Measurements from ENCODE around the gene CEP112. TPM values are rescaled to one million over a fixed set of nuclear protein-coding genes. Genes with fewer than 3 reads are reported as not detected.

The CEP112 gene
- total and polyA plus RNA-seq, 2 donors: 4.6 to 8.5 TPM

- 88% methylated on average over 6 of the region's 6 CpGs for WGBS
- no peak overlapping the region for H3K4me3 ChIP-seq (ENCODE audit: low read length in 2 of 2)
- no peaks in the 10 kb centered on the region for H3K27me3 ChIP-seq (ENCODE audit: control insufficient read depth in 2 of 2, insufficient read depth in 1 of 2, low read length in 1 of 2)
- no peaks in the 10 kb centered on the region for H3K4me1 ChIP-seq (ENCODE audit: control insufficient read depth in 2 of 2, insufficient read depth in 2 of 2, low read length in 2 of 2)
- H3K27ac ChIP-seq (ENCODE audit: low read depth in 1 of 2, low read length in 1 of 2): no peak overlapping the region
- no peak for DNase-seq (ENCODE audit: low read depth in 6 of 9, low spot score in 9 of 9)
- H3K9me3 ChIP-seq (ENCODE audit: control insufficient read depth in 2 of 2, insufficient read depth in 1 of 2, low read length in 1 of 2): peaks cover 5 to 19% of the 10 kb centered on the region in 2 donors
- no peaks in the 10 kb centered on the region for H3K36me3 ChIP-seq (ENCODE audit: control insufficient read depth in 2 of 2, insufficient read depth in 2 of 2, low read length in 1 of 2)
These were observed 324.9 kb downstream of the CEP112 start for GRCh38 chr17:65867014-65867413.

- Histone ChIP-seq H3K4me1 (ENCODE audit: control insufficient read depth in 2 of 2, insufficient read depth in 2 of 2, low read length in 2 of 2) (no peaks in the 10 kb centered on the region), H3K36me3 (ENCODE audit: control insufficient read depth in 2 of 2, insufficient read depth in 2 of 2, low read length in 1 of 2) (no peaks in the 10 kb centered on the region), H3K9me3 (ENCODE audit: control insufficient read depth in 2 of 2, insufficient read depth in 1 of 2, low read length in 1 of 2) (peaks cover 5 to 19% of the 10 kb centered on the region in 2 donors), H3K27ac (ENCODE audit: low read depth in 1 of 2, low read length in 1 of 2) (no peak overlapping the region), H3K4me3 (ENCODE audit: low read length in 2 of 2) (no peak overlapping the region), H3K27me3 (ENCODE audit: control insufficient read depth in 2 of 2, insufficient read depth in 1 of 2, low read length in 1 of 2) (no peaks in the 10 kb centered on the region)
- no peak for DNase-seq (ENCODE audit: low read depth in 6 of 9, low spot score in 9 of 9)
- WGBS: 93% methylated on average over 24 of the region's 24 CpGs
These were observed 326.1 kb downstream of the CEP112 start for GRCh38 chr17:65865715-65866425.

GRCh38 chr17:65864394-65864793 is 327.5 kb downstream of the CEP112 start:
- DNase-seq (ENCODE audit: low read depth in 6 of 9, low spot score in 9 of 9): no peak
- WGBS: 98% methylated on average over 8 of the region's 8 CpGs
- Histone ChIP-seq H3K4me3 (ENCODE audit: low read length in 2 of 2) (no peak overlapping the region), H3K4me1 (ENCODE audit: control insufficient read depth in 2 of 2, insufficient read depth in 2 of 2, low read length in 2 of 2) (no peaks in the 10 kb centered on the region), H3K27me3 (ENCODE audit: control insufficient read depth in 2 of 2, insufficient read depth in 1 of 2, low read length in 1 of 2) (no peaks in the 10 kb centered on the region), H3K9me3 (ENCODE audit: control insufficient read depth in 2 of 2, insufficient read depth in 1 of 2, low read length in 1 of 2) (peaks cover 5 to 19% of the 10 kb centered on the region in 2 donors), H3K36me3 (ENCODE audit: control insufficient read depth in 2 of 2, insufficient read depth in 2 of 2, low read length in 1 of 2) (no peaks in the 10 kb centered on the region), H3K27ac (ENCODE audit: low read depth in 1 of 2, low read length in 1 of 2) (no peak overlapping the region)

GRCh38 chr17:65857718-65858117 is 334.2 kb downstream of the CEP112 start:
- Histone ChIP-seq H3K4me1 (ENCODE audit: control insufficient read depth in 2 of 2, insufficient read depth in 2 of 2, low read length in 2 of 2) (no peaks in the 10 kb centered on the region), H3K36me3 (ENCODE audit: control insufficient read depth in 2 of 2, insufficient read depth in 2 of 2, low read length in 1 of 2) (no peaks in the 10 kb centered on the region), H3K4me3 (ENCODE audit: low read length in 2 of 2) (no peak overlapping the region), H3K27me3 (ENCODE audit: control insufficient read depth in 2 of 2, insufficient read depth in 1 of 2, low read length in 1 of 2) (no peaks in the 10 kb centered on the region), H3K9me3 (ENCODE audit: control insufficient read depth in 2 of 2, insufficient read depth in 1 of 2, low read length in 1 of 2) (no peaks in the 10 kb centered on the region), H3K27ac (ENCODE audit: low read depth in 1 of 2, low read length in 1 of 2) (no peak overlapping the region)
- DNase-seq (ENCODE audit: low read depth in 6 of 9, low spot score in 9 of 9): no peak
- WGBS: 97% methylated on average over 2 of the region's 2 CpGs

GRCh38 chr17:65856865-65857264 is 335.1 kb downstream of the CEP112 start:
- Histone ChIP-seq H3K4me3 (ENCODE audit: low read length in 2 of 2) (no peak overlapping the region), H3K27ac (ENCODE audit: low read depth in 1 of 2, low read length in 1 of 2) (no peak overlapping the region), H3K27me3 (ENCODE audit: control insufficient read depth in 2 of 2, insufficient read depth in 1 of 2, low read length in 1 of 2) (no peaks in the 10 kb centered on the region), H3K9me3 (ENCODE audit: control insufficient read depth in 2 of 2, insufficient read depth in 1 of 2, low read length in 1 of 2) (no peaks in the 10 kb centered on the region), H3K4me1 (ENCODE audit: control insufficient read depth in 2 of 2, insufficient read depth in 2 of 2, low read length in 2 of 2) (no peaks in the 10 kb centered on the region), H3K36me3 (ENCODE audit: control insufficient read depth in 2 of 2, insufficient read depth in 2 of 2, low read length in 1 of 2) (no peaks in the 10 kb centered on the region)
- DNase-seq (ENCODE audit: low read depth in 6 of 9, low spot score in 9 of 9): no peak
- 97% methylated on average over 2 of the region's 2 CpGs for WGBS

- Histone ChIP-seq H3K27me3 (ENCODE audit: control insufficient read depth in 2 of 2, insufficient read depth in 1 of 2, low read length in 1 of 2) (no peaks in the 10 kb centered on the region), H3K9me3 (ENCODE audit: control insufficient read depth in 2 of 2, insufficient read depth in 1 of 2, low read length in 1 of 2) (no peaks in the 10 kb centered on the region), H3K4me1 (ENCODE audit: control insufficient read depth in 2 of 2, insufficient read depth in 2 of 2, low read length in 2 of 2) (no peaks in the 10 kb centered on the region), H3K27ac (ENCODE audit: low read depth in 1 of 2, low read length in 1 of 2) (no peak overlapping the region), H3K4me3 (ENCODE audit: low read length in 2 of 2) (no peak overlapping the region), H3K36me3 (ENCODE audit: control insufficient read depth in 2 of 2, insufficient read depth in 2 of 2, low read length in 1 of 2) (no peaks in the 10 kb centered on the region)
- DNase-seq (ENCODE audit: low read depth in 6 of 9, low spot score in 9 of 9): no peak
- WGBS: 98% methylated on average over 4 of the region's 4 CpGs
These were observed 336.3 kb downstream of the CEP112 start for GRCh38 chr17:65855675-65856074.

GRCh38 chr17:65855245-65855644 is 336.7 kb downstream of the CEP112 start:
- WGBS: 95% methylated on average over 2 of the region's 2 CpGs
- Histone ChIP-seq H3K27ac (ENCODE audit: low read depth in 1 of 2, low read length in 1 of 2) (no peak overlapping the region), H3K27me3 (ENCODE audit: control insufficient read depth in 2 of 2, insufficient read depth in 1 of 2, low read length in 1 of 2) (no peaks in the 10 kb centered on the region), H3K4me1 (ENCODE audit: control insufficient read depth in 2 of 2, insufficient read depth in 2 of 2, low read length in 2 of 2) (no peaks in the 10 kb centered on the region), H3K9me3 (ENCODE audit: control insufficient read depth in 2 of 2, insufficient read depth in 1 of 2, low read length in 1 of 2) (no peaks in the 10 kb centered on the region), H3K36me3 (ENCODE audit: control insufficient read depth in 2 of 2, insufficient read depth in 2 of 2, low read length in 1 of 2) (no peaks in the 10 kb centered on the region), H3K4me3 (ENCODE audit: low read length in 2 of 2) (no peak overlapping the region)
- DNase-seq (ENCODE audit: low read depth in 6 of 9, low spot score in 9 of 9): peak in 1 of 9 donors; percentile 4

- Histone ChIP-seq H3K36me3 (ENCODE audit: control insufficient read depth in 2 of 2, insufficient read depth in 2 of 2, low read length in 1 of 2) (no peaks in the 10 kb centered on the region), H3K27me3 (ENCODE audit: control insufficient read depth in 2 of 2, insufficient read depth in 1 of 2, low read length in 1 of 2) (no peaks in the 10 kb centered on the region), H3K27ac (ENCODE audit: low read depth in 1 of 2, low read length in 1 of 2) (no peak overlapping the region), H3K4me3 (ENCODE audit: low read length in 2 of 2) (no peak overlapping the region), H3K4me1 (ENCODE audit: control insufficient read depth in 2 of 2, insufficient read depth in 2 of 2, low read length in 2 of 2) (no peaks in the 10 kb centered on the region), H3K9me3 (ENCODE audit: control insufficient read depth in 2 of 2, insufficient read depth in 1 of 2, low read length in 1 of 2) (no peaks in the 10 kb centered on the region)
- no peak for DNase-seq (ENCODE audit: low read depth in 6 of 9, low spot score in 9 of 9)
These were observed 338.1 kb downstream of the CEP112 start for GRCh38 chr17:65853816-65854215.

GRCh38 chr17:65852911-65853310 is 339.0 kb downstream of the CEP112 start:
- H3K27me3 ChIP-seq (ENCODE audit: control insufficient read depth in 2 of 2, insufficient read depth in 1 of 2, low read length in 1 of 2): no peaks in the 10 kb centered on the region
- H3K36me3 ChIP-seq (ENCODE audit: control insufficient read depth in 2 of 2, insufficient read depth in 2 of 2, low read length in 1 of 2): no peaks in the 10 kb centered on the region
- DNase-seq (ENCODE audit: low read depth in 6 of 9, low spot score in 9 of 9): no peak
- H3K27ac ChIP-seq (ENCODE audit: low read depth in 1 of 2, low read length in 1 of 2): no peak overlapping the region
- H3K4me1 ChIP-seq (ENCODE audit: control insufficient read depth in 2 of 2, insufficient read depth in 2 of 2, low read length in 2 of 2): no peaks in the 10 kb centered on the region
- no peak overlapping the region for H3K4me3 ChIP-seq (ENCODE audit: low read length in 2 of 2)
- no peaks in the 10 kb centered on the region for H3K9me3 ChIP-seq (ENCODE audit: control insufficient read depth in 2 of 2, insufficient read depth in 1 of 2, low read length in 1 of 2)
- 96% methylated on average over 1 of the region's 1 CpG for WGBS

Measured in thymus (tissue), 11 donors.